Body of pancreas (tissue), 4 donors: ENCODE data around the gene PPT1. TPM values are rescaled to one million over a fixed set of nuclear protein-coding genes. Genes with fewer than 3 reads are reported as not detected.

Experiments
- ATAC-seq: fragments of 150-250 bp; one replicate; pipeline ENCODE4 v1.9.1; 2016
- DNase-seq, 4 donors: peaks; one replicate each; pipeline ENCODE4 v3.0.0-alpha.2; 2019
- H3K27ac ChIP-seq, 4 donors: fragments of 200-600 bp; sonication (generic); 1 replicate in 3 of 4; 2 replicates in 1 of 4; pipeline versions ENCODE4 v1.5.1 to v1.6.1; 2016 to 2019; ENCODE audit warnings: mild to moderate bottlenecking in 1 of 4, mixed read lengths in 1 of 4, moderate library complexity in 1 of 4
- H3K27me3 ChIP-seq, 2 donors: fragments of 200-600 bp; sonication (generic); one replicate each; pipeline ENCODE4 v1.6.0; 2016; ENCODE audit warnings: mild to moderate bottlenecking in 1 of 2
- H3K36me3 ChIP-seq, 2 donors: fragments of 200-600 bp; sonication (generic); replicated peaks in 1 of 2; 2 replicates each; pipeline ENCODE4 v1.5.1; 2016; ENCODE audit warnings: low read depth in 2 of 2; ENCODE audit not compliant: insufficient read depth in 1 of 2
- H3K4me1 ChIP-seq: fragments of 200-600 bp; sonication (generic); one replicate; pipeline ENCODE4 v1.6.0; 2016
- H3K4me3 ChIP-seq, 2 donors: fragments of 200-600 bp; sonication (generic); 1 replicate in 1 of 2; 2 replicates in 1 of 2; pipeline ENCODE4 v1.5.1; 2016 to 2019
- H3K9me3 ChIP-seq, 3 donors: fragments of 200-600 bp; sonication (generic); 1 replicate in 2 of 3; 2 replicates in 1 of 3; pipeline ENCODE4 v1.5.1; 2016
- POLR2A ChIP-seq, 3 donors: fragments of 450-650 bp; IDR thresholded peaks; one replicate each; pipeline ENCODE4 v1.6.1; 2016; ENCODE audit warnings: antibody characterized with exemption in 3 of 3, mild to moderate bottlenecking in 2 of 3
- WGBS, 2 donors: methylation state at CpG; one replicate each; pipeline ENCODE4 v1.1.5; 2017; 5-methylcytosine and 5-hydroxymethylcytosine counted together
- intact Hi-C: fragments of 100-400 bp; cut with DNase I; formaldehyde crosslinking; loops from one replicate; pipeline ENCODE4 v1.15.1; 2023
- total RNA-seq, 2 donors: library from RNA; depleted of rRNA; stranded (reverse); fragments of >200 nt; gene quantifications; one replicate each; pipeline ENCODE4 v1.1.0, GENCODE V29; 2016
- TF ChIP-seq, protein P1 (sequence below), 7 experiments: fragments of 450-650 bp in 4 of 7; fragments of 200-600 bp in 3 of 7; sonication (generic) in 3 of 7; IDR thresholded peaks; one replicate each; pipeline ENCODE4 v1.5.1; 2016 to 2019; ENCODE audit warnings: antibody characterized with exemption in 7 of 7

Gene PPT1
- total RNA-seq, 2 donors from 2014 or later, result 26.4 to 28.5 TPM

DNA sequence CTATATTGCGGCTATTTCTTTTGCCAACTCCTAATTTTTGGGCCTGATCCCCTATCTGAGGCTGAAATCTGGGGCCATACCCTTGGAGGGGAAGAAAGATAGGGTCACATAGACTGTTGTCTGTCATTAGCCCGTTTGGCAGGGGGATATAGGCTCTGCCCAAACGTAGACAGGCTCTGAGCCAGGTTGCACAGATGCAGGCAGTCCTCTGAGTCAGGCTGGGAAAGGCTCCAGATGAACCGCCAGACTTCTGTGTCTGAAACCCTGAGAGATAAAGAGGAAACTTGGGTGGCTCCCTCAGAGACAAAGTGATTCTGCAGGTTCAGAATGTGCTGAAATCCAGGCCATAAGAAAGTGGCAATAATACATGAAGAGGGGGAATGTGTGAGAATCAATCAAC lies 60.5 kb downstream of the PPT1 start:
- ATAC-seq, result peak; percentile 15
- no peak for TF ChIP-seq POLR2A (IDR thresholded peaks at IDR 0.05)
- TF ChIP-seq, protein P1, sequence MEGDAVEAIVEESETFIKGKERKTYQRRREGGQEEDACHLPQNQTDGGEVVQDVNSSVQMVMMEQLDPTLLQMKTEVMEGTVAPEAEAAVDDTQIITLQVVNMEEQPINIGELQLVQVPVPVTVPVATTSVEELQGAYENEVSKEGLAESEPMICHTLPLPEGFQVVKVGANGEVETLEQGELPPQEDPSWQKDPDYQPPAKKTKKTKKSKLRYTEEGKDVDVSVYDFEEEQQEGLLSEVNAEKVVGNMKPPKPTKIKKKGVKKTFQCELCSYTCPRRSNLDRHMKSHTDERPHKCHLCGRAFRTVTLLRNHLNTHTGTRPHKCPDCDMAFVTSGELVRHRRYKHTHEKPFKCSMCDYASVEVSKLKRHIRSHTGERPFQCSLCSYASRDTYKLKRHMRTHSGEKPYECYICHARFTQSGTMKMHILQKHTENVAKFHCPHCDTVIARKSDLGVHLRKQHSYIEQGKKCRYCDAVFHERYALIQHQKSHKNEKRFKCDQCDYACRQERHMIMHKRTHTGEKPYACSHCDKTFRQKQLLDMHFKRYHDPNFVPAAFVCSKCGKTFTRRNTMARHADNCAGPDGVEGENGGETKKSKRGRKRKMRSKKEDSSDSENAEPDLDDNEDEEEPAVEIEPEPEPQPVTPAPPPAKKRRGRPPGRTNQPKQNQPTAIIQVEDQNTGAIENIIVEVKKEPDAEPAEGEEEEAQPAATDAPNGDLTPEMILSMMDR (IDR thresholded peaks at IDR 0.05), result no peak
- intact Hi-C loops, result no loop called here
- Histone ChIP-seq H3K4me1 (peaks cover 35% of the 10 kb centered on the region), H3K27ac (peak overlapping the region in 3 of 4 donors; percentile 36 to 78 (median 74)), H3K36me3 (no peaks in the 10 kb centered on the region), H3K9me3 (no peaks in the 10 kb centered on the region), H3K27me3 (no peaks in the 10 kb centered on the region), H3K4me3 (no peak overlapping the region)
- 9 to 15% methylated on average over 4 of the region's 4 CpGs for WGBS, 2 donors
- peak; percentile 74 to 88 (median 84) for DNase-seq

- WGBS, 2 donors, result 52 to 73% methylated on average over 2 of the region's 2 CpGs
- peaks cover 31% of the 10 kb centered on the region for H3K4me1 ChIP-seq
- DNase-seq (no peak), ATAC-seq (no peak)
- TF ChIP-seq, protein P1 (IDR thresholded peaks at IDR 0.05), result no peak
- no peak for TF ChIP-seq POLR2A (IDR thresholded peaks at IDR 0.05)
- no peaks in the 10 kb centered on the region for H3K36me3 ChIP-seq
- intact Hi-C loops, result no loop called here
- no peak overlapping the region for H3K27ac ChIP-seq
- H3K27me3 ChIP-seq, result no peaks in the 10 kb centered on the region
- H3K9me3 ChIP-seq, result no peaks in the 10 kb centered on the region
- H3K4me3 ChIP-seq, result no peak overlapping the region
Measured at GRCh38 chr1:40034869-40035268, 62.2 kb downstream of the PPT1 start.

GRCh38 chr1:40032240-40032891 lies 64.7 kb downstream of the PPT1 start:
- H3K36me3 ChIP-seq, result no peaks in the 10 kb centered on the region
- no peaks in the 10 kb centered on the region for H3K9me3 ChIP-seq
- ATAC-seq, result peak; percentile 50
- DNase-seq, result peak; percentile 57 to 66 (median 62)
- WGBS, 2 donors, result 43 to 48% methylated on average over 4 of the region's 4 CpGs
- no peak overlapping the region for H3K4me3 ChIP-seq
- H3K27ac ChIP-seq, result no peak overlapping the region
- H3K27me3 ChIP-seq, result no peaks in the 10 kb centered on the region
- no peak for TF ChIP-seq POLR2A (IDR thresholded peaks at IDR 0.05)
- TF ChIP-seq, protein P1 (IDR thresholded peaks at IDR 0.05), result peak; percentile 45 to 64 (median 49)
- peaks cover 20% of the 10 kb centered on the region for H3K4me1 ChIP-seq
- intact Hi-C loops, result no loop called here

DNA sequence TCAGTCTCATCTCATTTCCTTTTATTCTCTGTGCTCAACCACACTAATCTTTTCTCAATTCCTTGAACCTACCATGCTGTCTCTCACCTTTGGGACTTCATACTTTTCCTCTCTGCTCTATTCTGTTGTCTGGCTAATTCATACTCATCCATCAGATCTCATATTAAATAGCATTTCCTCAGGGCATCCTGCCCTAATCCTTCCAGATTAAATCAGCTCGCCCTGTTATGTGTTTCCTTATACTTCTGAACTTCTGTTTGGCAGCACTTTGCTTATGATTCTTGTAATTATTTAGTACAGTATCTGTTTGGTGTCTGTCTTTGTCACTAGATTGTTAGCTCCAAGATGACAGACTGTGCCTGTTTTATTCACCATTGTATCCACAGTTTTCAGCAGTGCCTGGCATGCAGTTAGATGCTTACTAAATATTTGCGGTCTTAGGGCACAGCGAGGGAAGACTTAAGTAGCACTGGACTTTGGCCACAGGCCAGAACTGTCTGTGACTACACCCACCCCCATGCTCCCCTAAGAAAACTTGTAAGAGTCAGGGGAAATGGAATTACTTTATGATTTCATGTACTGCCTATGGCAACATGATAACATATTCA lies 66.4 kb downstream of the PPT1 start:
- TF ChIP-seq POLR2A (IDR thresholded peaks at IDR 0.05), result no peak
- TF ChIP-seq, protein P1 (IDR thresholded peaks at IDR 0.05), result no peak
- Histone ChIP-seq H3K4me1 (peaks cover 6% of the 10 kb centered on the region), H3K27ac (no peak overlapping the region), H3K36me3 (no peaks in the 10 kb centered on the region), H3K27me3 (no peaks in the 10 kb centered on the region), H3K4me3 (no peak overlapping the region), H3K9me3 (no peaks in the 10 kb centered on the region)
- intact Hi-C loops, result no loop called here
- no peak for ATAC-seq
- WGBS, 2 donors, result 63 to 71% methylated on average over 3 of the region's 3 CpGs
- DNase-seq, result no peak

DNA sequence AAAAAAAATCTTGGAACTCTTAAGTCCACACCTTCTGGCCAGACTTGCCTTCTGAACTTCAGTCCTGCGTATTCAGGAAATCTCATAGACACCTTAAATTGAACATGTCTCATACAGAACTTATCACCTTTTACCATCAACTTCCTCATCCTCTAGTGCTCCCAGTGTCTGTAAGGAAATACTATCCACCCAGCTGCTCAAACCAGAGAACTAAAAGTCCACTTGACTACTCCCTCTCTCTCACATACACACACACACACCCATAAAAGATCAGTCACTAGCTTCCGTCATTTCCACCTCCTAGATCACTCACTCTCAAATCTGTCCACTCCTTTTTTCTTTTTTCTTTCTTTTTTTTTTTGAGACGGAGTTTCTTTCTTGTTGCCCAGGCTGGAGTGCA lies 67.4 kb downstream of the PPT1 start:
- no peaks in the 10 kb centered on the region for H3K36me3 ChIP-seq
- no peak overlapping the region for H3K27ac ChIP-seq
- no peak overlapping the region for H3K4me3 ChIP-seq
- TF ChIP-seq, protein P1 (IDR thresholded peaks at IDR 0.05), result no peak
- TF ChIP-seq POLR2A (IDR thresholded peaks at IDR 0.05), result no peak
- intact Hi-C loops, result no loop called here
- 62 to 70% methylated on average over 3 of the region's 3 CpGs for WGBS, 2 donors
- H3K4me1 ChIP-seq, result peaks cover 6% of the 10 kb centered on the region
- DNase-seq (no peak), ATAC-seq (no peak)
- H3K27me3 ChIP-seq, result no peaks in the 10 kb centered on the region
- H3K9me3 ChIP-seq, result no peaks in the 10 kb centered on the region
